NCI-H2029 (cell line): ENCODE results near the gene ACACA.

Experiments
- DNase-seq: peaks from one replicate; lab custom pipeline; 2025; lab: John Stamatoyannopoulos, UW

ACACA gene

GRCh38 chr17:37292429-37293139, 114.1 kb downstream of the ACACA start:
- DNase-seq = peak; percentile 17

- DNase-seq = no peak
Observed at GRCh38 chr17:37291351-37291750, 115.3 kb downstream of the ACACA start.

DNA sequence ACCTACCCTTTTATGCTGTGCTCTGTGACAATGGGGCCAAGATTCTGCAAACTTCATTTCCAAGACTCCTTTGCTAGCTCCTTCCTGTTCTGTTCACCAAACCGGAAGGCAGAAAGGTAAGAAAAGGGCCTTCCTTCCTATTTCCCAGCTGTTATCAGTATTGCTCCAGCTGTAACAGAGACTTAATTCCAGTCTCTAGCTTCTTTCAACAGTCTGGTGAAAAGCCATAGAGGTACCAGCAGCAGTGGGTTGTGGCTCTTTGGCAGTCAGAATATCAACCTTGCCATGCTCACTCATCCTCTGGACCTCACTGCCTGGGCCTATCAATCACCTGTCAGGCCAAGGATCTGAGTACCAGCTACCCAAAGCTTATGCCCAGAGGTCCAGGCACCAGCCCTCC, 120.2 kb downstream of the ACACA start:
- DNase-seq = no peak

DNA sequence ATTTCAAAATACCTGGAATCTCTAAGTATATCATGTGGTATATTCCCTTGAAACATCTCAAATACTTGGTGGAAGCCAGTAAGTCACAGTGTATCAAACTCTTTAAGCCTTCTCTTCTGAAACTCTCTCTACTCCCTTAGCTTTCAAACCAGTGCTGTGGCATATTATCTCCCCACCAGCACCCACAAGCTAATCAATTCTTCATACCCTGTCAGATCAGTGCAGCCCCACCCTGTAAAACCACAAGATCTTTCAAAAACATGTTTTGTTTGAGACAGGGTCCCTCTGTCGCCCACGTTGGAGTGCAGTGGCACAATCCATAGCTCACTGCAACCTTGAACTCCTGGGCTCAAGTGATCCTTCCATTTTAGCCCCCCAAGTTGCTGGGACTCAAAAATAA, 122.4 kb downstream of the ACACA start:
- DNase-seq = no peak

DNA sequence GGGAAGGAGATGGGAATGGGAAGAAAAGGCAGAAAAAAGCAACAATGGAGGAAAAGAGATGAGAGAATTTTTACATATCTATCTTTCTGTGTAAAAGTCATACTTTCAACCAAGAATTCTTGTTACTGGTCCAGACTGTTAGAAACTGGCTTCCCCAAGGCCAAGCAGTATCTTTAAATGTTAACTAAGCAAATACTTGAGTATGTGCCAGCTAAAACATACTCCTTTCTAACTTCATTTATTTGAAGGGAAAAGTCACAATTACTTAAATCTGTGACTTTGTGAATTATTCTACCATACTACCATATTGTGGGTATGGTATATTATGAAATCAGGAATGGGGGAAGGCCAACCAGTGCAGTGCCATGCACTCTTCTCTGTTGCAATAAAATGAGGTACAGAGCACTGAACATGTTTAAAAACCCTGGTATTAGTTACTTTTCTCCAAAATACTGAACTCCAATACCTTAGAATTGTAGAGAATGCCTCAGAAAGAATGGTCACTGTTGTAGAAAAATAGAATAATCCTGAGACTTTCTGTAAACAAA, 123.1 kb downstream of the ACACA start:
- DNase-seq = no peak

GRCh38 chr17:37280841-37281240, 125.8 kb downstream of the ACACA start:
- no peak for DNase-seq

DNA sequence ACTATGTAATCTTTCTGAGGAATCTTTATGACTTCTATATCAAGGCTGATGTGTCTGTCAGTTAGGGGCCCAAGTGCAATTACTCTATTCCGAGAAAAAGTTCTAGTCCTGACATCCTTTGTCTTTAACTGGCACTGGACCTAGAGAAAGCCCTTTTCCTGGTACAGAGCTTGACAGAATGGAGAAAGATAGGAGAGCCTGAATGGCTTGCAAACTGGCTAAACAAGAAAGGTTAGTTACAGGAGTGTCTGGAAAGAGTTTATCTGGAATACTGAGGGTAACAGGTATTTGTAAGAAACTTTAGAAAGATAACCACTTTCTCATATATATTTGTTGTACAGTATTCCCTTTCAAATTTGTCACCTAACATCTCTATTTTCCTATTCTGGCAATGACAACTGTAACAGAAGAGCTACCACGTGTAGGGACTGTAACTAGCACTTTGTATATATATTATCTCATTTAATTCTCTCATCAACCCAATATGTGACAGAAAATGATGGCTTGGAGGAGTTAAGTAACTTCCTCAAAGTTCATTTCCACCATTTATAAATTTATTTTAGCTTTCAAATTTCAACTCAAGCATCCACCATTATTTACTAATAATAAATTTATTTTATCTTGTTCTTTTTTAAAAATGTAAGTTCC, 128.3 kb downstream of the ACACA start:
- no peak for DNase-seq

DNA sequence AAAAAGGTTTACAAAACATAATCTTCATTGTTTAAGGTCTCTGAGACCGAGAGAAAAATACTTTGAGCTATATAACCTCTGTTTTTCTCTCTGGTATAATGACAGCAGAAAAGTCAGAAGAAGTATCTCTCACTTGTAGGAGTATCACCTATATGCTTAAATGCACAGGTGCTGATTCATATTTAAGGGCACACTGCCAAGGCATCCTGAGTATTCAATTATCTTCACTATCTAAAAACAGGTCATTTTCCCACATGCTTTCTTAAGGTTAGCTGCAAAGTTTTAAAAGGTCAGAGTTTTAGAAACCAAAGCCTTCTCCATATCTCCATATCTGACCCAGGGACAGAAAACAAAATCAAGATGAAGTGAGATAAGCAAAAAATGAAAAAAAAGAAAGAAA, 130.2 kb downstream of the ACACA start:
- DNase-seq = no peak

DNA sequence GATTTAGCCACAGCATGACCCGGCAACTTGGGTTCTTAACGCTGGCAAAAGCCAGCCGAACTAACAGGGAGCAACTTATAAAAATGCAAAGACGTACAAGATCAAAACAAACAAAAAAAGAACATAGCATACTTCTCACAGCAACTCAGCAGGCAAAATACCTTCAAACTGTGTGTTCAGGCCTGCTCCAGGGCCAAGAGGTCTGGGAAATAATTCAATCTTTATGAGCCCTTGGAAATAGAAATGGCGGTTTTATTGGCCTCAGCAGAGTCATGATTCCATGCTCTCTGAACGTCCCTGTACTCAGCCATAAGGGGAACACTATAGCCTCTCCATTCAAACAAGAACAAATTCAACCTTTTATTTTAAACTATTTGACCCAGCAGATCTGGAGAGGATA, 132.2 kb downstream of the ACACA start:
- no peak for DNase-seq

DNA sequence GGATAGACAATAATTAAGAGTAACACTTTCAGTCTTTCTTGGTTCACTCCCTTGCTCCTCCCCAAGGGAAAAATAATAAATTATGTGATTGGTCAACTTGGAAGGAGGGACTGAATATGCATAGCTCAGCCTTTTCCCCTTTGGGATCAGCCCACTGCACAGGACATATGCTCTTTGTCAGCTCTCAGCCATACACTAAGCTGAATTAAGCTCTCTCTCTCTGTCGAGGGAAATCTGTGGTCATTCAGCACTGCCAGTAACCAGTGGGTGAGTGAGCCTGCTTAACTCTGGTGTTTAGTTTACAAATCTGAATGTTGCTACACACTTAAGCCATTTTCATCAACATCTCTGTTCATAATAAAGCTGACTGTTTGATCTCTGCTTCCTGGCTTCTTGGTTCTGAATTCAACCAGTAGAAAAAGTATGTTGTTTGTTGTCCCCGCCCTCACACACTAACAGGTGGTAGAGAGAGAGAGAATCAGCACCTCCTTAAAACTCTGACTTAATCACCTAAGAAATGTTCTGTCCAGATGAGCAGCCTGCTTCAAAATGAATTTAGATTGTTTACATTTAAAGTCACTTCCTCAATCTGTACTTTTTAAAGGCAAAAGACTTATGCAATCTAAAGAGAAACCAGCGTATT, 133.1 kb downstream of the ACACA start:
- no peak for DNase-seq

DNA sequence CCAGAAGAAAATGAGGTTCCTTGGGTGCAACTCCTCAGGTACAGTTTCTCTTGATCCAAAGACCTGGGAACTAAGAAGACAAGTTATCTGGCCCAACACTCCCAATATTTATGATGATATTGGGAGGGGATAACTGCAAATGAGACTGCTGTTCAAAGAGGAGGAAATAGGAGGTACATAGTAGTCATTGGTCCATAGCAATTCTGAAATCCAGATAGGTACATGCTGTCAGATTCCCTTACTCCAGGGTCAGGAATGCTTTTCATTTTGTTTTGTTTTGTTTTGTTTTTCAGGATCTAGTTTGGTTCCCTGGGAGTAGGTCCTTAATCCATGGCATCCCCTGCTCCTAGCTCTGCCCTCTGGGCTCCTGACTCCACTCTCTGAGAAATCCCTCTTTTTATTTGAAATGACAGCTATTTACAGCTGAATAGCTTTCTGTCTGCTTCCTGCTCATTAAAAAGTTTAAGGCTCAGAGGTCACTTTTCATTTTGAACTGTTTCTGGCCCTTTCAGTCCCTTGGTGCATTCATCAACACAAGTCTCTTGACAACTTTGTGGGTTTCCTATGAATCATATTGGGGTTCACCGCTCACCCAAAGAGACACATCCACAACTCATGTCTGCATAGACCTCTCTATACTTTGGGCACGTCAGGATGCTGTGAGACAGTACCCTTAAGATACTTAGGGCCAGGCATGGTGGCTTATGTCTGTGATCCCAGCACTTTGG, 141.0 kb downstream of the ACACA start:
- no peak for DNase-seq

DNA sequence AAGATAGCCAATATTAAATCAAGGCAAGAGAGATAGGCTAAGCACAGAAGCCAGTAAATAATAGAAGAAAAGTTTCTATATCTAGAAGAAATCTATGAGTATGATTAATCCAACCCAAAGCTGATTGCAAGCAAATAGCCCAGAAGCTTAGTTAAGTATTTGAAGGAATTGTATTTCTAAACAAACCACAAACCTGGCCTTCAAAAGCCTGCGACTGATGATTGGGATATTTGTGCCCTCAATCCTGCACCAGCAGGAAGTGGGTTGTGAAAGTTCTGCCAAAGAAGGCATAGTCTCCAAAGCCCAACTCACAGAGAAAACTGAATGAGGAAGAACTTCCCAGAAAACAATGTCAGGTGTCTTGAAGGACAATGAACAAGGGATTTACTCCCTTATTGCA, 145.3 kb downstream of the ACACA start:
- no peak for DNase-seq

DNA sequence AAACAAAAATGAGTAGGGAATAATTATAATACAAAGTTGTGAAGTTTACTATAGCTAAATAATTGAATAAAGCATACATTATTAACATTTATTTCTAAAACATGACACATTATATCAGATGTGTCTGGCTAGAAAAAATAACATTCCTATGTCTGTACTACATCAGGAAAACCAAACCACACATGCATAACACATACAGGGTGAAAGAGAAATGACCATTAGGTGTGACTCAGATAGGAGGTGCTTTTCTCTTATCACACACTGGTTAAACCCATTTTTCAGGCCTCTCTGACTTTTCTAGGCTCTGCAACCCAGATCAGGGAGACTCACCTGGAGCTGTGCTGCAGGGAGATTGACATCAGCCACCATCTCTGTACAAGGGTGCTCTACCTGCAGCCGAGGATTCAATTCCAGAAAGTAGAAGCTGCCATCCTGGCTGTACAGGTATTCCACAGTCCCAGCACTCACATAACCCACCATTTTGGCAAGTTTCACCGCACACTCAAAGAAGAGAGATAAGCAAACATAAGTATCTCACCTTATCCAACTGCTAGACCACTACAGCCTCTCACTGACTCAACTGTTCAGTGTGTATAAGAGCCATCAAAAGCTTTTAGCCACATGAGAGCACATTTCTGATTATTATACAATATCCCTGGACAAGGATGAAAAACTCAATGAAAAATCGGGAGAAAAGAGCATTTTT, 147.5 kb downstream of the ACACA start:
- no peak for DNase-seq

- no peak for DNase-seq
Observed at GRCh38 chr17:37256627-37257026, 150.0 kb downstream of the ACACA start.

GRCh38 chr17:37255432-37255831, 151.2 kb downstream of the ACACA start:
- no peak for DNase-seq

GRCh38 chr17:37247825-37248224, 158.8 kb downstream of the ACACA start:
- no peak for DNase-seq

GRCh38 chr17:37246085-37246484, 160.6 kb downstream of the ACACA start:
- DNase-seq = no peak

DNA sequence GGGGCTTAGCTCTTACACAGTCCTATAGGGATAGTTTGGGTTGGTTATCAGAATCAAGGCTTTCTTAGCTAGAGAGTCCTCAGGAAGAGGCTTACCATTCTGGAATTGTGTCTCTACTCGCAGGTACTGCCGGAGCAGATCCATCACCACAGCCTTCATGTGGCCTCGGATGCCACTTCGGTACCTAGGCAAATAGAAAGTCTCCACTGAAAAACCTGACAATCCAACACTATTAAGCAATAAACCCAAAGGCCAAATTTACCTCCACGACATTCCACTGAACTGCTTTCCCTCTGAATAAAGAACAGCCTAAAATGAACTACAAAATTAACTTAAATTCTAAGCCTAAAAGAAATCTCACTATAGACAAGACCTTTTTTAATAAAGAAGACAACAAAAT, 166.3 kb downstream of the ACACA start:
- DNase-seq = no peak

- no peak for DNase-seq
Observed at GRCh38 chr17:37239690-37240334, 166.8 kb downstream of the ACACA start.

DNA sequence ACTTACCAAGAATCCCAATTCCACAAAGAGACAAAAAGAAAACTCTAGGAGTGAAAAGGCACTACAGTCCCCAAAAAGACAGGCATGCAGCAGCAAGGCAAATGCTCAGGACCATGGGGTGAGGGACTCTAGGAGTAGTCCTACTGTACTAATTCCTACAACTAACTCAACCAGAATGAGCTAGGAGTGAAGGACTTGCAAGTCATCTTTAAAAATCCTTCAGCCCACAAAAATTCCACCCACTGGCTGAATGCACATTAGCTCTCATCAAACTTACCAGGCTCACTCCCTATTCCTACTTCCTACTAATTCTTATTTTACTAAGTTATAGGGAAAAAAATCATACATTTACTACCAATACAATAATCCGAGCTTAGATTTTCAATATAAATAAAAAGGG, 172.5 kb downstream of the ACACA start:
- no peak for DNase-seq

DNA sequence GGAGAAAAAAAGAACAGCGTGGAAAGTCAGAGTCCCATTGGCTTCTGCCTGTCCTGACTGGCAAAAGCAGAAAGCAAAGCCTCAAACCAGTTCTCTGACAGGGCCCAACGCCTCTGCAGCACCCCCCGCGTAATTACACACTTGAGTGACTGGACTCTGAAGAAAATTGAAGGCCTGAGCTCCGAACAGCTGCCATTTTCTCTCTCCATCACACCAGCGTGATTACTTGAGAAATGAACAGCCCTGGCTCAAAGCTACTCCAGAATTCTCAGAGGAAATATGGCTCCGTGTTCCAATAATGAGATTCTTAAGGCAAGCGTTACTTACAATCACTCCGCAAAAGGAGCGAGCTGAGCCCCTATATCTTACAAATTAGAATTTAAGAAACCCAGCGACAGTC, 173.6 kb downstream of the ACACA start:
- DNase-seq = no peak
